T-helper 2 cell (primary cell): ENCODE results near the gene BPHL.
"Not testable (repeated sequence)": the region's sequence is repeated elsewhere in the genome, so short reads cannot be mapped to it uniquely, and the experiment has no call there.

Experiments used
- DNase-seq, 5 experiments: peaks; one replicate each; pipeline versions ENCODE4 v3.0.0 to v3.0.0-alpha.2; 2012 to 2022
- total RNA-seq, 2 donors: gene quantifications; one replicate each; lab custom pipeline; 2026; lab: John Stamatoyannopoulos, UW

BPHL gene
- 4.7 to 7.8 reads per million in 2 donors for total RNA-seq

GRCh38 chr6:3118353-3119039 lies at the start of gene BPHL:
Gene BPHL (plus strand): TSS chr6:3118711. CDS start chr6:3118741, 30 bp downstream.
- peak; percentile 93 to 100 (median 99) for DNase-seq

GRCh38 chr6:3071568-3071967 lies 46.9 kb upstream of the BPHL start:
- no peak for DNase-seq

GRCh38 chr6:3072798-3073197 lies 45.7 kb upstream of the BPHL start:
- DNase-seq = no peak

GRCh38 chr6:3073382-3073781 lies 45.1 kb upstream of the BPHL start:
- no peak for DNase-seq

- no peak for DNase-seq
Observed at GRCh38 chr6:3075772-3076113, 42.8 kb upstream of the BPHL start.

- no peak for DNase-seq
Observed at GRCh38 chr6:3076320-3076719, 42.2 kb upstream of the BPHL start.

GRCh38 chr6:3077430-3077829 lies 41.1 kb upstream of the BPHL start:
- no peak for DNase-seq

- not testable (repeated sequence) for DNase-seq
Observed at GRCh38 chr6:3078952-3079351, 39.6 kb upstream of the BPHL start.

- no peak for DNase-seq
Observed at GRCh38 chr6:3079682-3080081, 38.8 kb upstream of the BPHL start.

- DNase-seq = no peak
Observed at GRCh38 chr6:3081960-3082359, 36.6 kb upstream of the BPHL start.

- no peak for DNase-seq
Observed at GRCh38 chr6:3085074-3085473, 33.4 kb upstream of the BPHL start.

GRCh38 chr6:3086282-3086946 lies 32.1 kb upstream of the BPHL start:
- no peak for DNase-seq

GRCh38 chr6:3088446-3088845 lies 30.1 kb upstream of the BPHL start:
- DNase-seq = peak in 1 of 5 experiments; percentile 33

GRCh38 chr6:3088968-3089367 lies 29.5 kb upstream of the BPHL start:
- DNase-seq = no peak

- no peak for DNase-seq
Observed at GRCh38 chr6:3090013-3090412, 28.5 kb upstream of the BPHL start.

GRCh38 chr6:3094815-3095214 lies 23.7 kb upstream of the BPHL start:
- no peak for DNase-seq

GRCh38 chr6:3102875-3103274 lies 15.6 kb upstream of the BPHL start:
- peak in 1 of 5 experiments; percentile 19 for DNase-seq

GRCh38 chr6:3108746-3109414 lies 9.6 kb upstream of the BPHL start:
- DNase-seq = no peak

- DNase-seq = no peak
Observed at GRCh38 chr6:3109761-3110160, 8.8 kb upstream of the BPHL start.

- DNase-seq = no peak
Observed at GRCh38 chr6:3114377-3114776, 4.1 kb upstream of the BPHL start.

- DNase-seq = no peak
Observed at GRCh38 chr6:3117912-3118352, 579 bp upstream of the BPHL start.

- peak in 1 of 5 experiments; percentile 16 for DNase-seq
Observed at GRCh38 chr6:3119040-3119723, 671 bp downstream of the BPHL start.

- DNase-seq = no peak
Observed at GRCh38 chr6:3120765-3121089, 2.2 kb downstream of the BPHL start.

- DNase-seq = no peak
Observed at GRCh38 chr6:3122823-3123182, 4.3 kb downstream of the BPHL start.
